Coronary artery (tissue), 2 donors: ENCODE results near the gene STK40.

ENCODE experiments used
- DNase-seq: peaks from one replicate; pipeline ENCODE4 v3.0.0-alpha.2; 2017; ENCODE audit warnings: low spot score
- H3K27ac ChIP-seq, 2 donors: fragments of 200-600 bp; sonication (generic); one replicate each; pipeline ENCODE4 v1.5.1; 2016 to 2019
- H3K4me3 ChIP-seq: fragments of 200-600 bp; sonication (generic); 2 replicates; pipeline ENCODE4 v1.5.1; 2016; ENCODE audit warnings: mild to moderate bottlenecking, moderate library complexity
- CTCF ChIP-seq: fragments of 200-600 bp; sonication (generic); IDR thresholded peaks from one replicate; pipeline ENCODE4 v1.5.1; 2019; ENCODE audit warnings: antibody characterized with exemption

Gene STK40

GRCh38 chr1:36350659-36351226 is 35.0 kb downstream of the STK40 start:
- DNase-seq: peak; percentile 85
- peak overlapping the region; percentile 45 for H3K4me3 ChIP-seq
- no peak for TF ChIP-seq CTCF
- H3K27ac ChIP-seq: peak overlapping the region; percentile 76 to 91

- H3K27ac ChIP-seq: peak overlapping the region; percentile 76 to 91
- H3K4me3 ChIP-seq: no peak overlapping the region
- DNase-seq: no peak
- no peak for TF ChIP-seq CTCF
Measured at GRCh38 chr1:36349839-36350238, 35.9 kb downstream of the STK40 start.

- no peak for TF ChIP-seq CTCF
- DNase-seq: no peak
- Histone ChIP-seq H3K27ac (peak overlapping the region; percentile 76 to 91), H3K4me3 (no peak overlapping the region)
Measured at GRCh38 chr1:36349241-36349671, 36.5 kb downstream of the STK40 start.

- H3K4me3 ChIP-seq: no peak overlapping the region
- TF ChIP-seq CTCF: no peak
- H3K27ac ChIP-seq: no peak overlapping the region
- DNase-seq: no peak
Measured at GRCh38 chr1:36346741-36347370, 38.9 kb downstream of the STK40 start.

- no peak overlapping the region for H3K4me3 ChIP-seq
- H3K27ac ChIP-seq: no peak overlapping the region
- no peak for DNase-seq
- no peak for TF ChIP-seq CTCF
Measured at GRCh38 chr1:36345353-36345752, 40.4 kb downstream of the STK40 start.

- H3K27ac ChIP-seq: peak overlapping the region in 1 of 2 donors; percentile 81
Measured at GRCh38 chr1:36344395-36344680, 41.4 kb downstream of the STK40 start.

More at GRCh38 chr1:36344395-36344680, 41.4 kb downstream of the STK40 start:
- TF ChIP-seq CTCF: no peak
- H3K4me3 ChIP-seq: no peak overlapping the region
- no peak for DNase-seq
